ENCODE data around the gene HSPA8.
"Not testable (repeated sequence)": the region's sequence is repeated elsewhere in the genome, so short reads cannot be mapped to it uniquely, and the experiment has no call there.

The HSPA8 gene

DNA sequence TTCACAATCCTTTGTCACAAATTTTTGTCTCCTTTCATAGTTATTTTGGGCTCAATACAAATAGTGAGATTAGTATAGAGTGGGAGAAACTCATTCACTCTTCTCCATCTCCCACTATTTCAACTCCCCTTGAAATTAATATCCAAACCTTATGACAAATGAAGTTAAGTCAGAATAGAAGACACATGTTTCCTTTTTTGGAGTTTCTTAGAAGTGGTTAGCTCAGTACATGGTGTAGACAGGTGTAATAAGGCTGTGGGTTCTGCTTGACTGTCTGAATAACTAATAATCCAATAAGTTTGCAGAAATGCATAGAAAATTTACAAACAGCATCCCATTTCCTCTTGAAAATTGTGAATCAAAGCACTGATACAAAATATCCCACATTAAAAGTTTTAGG lies 10.8 kb upstream of the HSPA8 start:
- in situ Hi-C loops (cut with MboI; ENCODE audit: low sequenced_read_pairs): no loop called here

DNA sequence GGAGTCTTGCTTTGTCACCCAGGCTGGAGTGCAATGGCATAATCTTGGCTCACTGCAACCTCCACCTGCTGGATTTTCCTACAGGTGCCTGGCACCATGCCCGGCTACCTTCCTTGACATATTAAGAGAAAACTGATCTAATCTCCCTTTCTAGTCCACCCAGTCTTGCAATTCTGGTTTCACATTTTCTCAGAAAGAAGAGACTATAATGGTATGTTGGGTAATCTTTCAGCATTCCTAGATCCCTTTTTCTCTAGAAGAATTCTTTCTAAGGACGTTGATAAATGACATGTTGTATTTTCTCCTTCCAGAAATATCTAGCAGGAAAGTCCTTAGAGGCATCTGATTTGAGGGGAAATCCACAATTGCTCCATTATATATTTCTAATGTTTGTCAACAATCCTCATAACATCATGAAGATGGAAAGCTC lies 10.4 kb upstream of the HSPA8 start:
- in situ Hi-C loops (cut with MboI; ENCODE audit: low sequenced_read_pairs): no loop called here

GRCh38 chr11:123069908-123070821 lies 8.2 kb upstream of the HSPA8 start:
- in situ Hi-C loops (cut with MboI; ENCODE audit: low sequenced_read_pairs): no loop called here

DNA sequence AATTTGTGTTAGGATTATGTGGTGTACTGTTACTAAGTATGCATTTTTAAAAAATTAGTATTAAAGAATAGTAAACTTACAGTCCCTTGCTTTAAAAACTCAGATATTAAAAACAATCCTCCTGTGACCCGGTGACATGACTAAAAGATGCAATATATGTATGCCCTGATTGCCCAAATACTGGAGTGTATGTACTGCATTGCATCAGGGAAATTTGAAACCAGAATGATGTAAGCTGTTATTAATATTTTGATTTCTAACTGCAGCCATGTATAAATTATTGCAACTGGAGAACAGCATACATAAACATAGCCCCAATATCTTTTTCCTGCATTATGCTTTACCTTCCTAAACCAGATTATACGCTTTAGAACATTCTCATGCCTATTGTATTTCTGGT lies 3.7 kb upstream of the HSPA8 start:
- in situ Hi-C loops (cut with MboI; ENCODE audit: low sequenced_read_pairs): no loop called here

DNA sequence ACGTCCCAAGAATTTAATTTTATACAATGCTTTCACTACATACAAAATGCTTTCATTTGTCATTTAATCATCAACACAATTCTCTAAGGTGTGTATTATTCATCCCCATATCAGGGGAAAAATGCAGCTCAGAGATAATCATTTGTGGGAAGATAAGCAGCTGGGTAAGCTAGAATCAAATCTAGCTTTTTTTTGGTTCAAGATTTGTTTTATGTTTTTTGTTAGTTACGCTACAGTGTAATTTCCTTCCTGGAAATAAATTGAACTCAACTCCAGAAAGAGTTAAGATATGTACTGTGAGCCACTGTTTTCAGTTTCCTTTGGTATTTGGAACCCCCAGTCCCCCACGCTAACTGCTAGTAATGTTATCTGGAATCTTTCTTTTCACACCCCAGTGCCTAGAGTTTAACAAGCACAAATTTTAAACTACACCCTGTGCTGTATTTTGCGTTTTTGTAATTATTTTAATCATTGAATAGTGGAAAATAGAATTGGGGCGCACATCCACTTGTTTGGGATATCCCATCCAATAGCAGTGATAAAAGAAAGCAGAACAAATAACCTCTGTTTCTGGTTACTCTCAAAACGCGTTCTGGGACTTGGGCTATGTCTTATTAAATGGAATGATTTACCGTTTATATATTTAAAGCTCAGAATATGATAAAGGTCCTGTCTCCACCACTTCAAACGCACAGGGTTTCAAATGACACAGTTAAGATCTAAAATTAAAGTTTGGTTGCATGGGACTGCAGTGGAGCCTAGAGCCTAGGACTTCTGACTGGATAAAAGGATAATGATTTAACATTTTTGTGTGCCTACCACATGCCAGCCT lies 2.1 kb upstream of the HSPA8 start:
- in situ Hi-C loops (cut with MboI; ENCODE audit: low sequenced_read_pairs): no loop called here

GRCh38 chr11:123062892-123063825 lies 1.2 kb upstream of the HSPA8 start:
- in situ Hi-C loops (cut with MboI; ENCODE audit: low sequenced_read_pairs): no loop called here

GRCh38 chr11:123062158-123062891 lies 389 bp upstream of the HSPA8 start:
- in situ Hi-C loops (cut with MboI; ENCODE audit: low sequenced_read_pairs): no loop called here

- in situ Hi-C loops (cut with MboI; ENCODE audit: low sequenced_read_pairs): no loop called here
These were observed 1.5 kb downstream of the HSPA8 start for GRCh38 chr11:123060277-123061000.

- in situ Hi-C loops (cut with MboI; ENCODE audit: low sequenced_read_pairs): not testable (repeated sequence)
These were observed 2.7 kb downstream of the HSPA8 start for GRCh38 chr11:123059041-123059920.

- in situ Hi-C loops (cut with MboI; ENCODE audit: low sequenced_read_pairs): no loop called here
These were observed 4.2 kb downstream of the HSPA8 start for GRCh38 chr11:123057661-123058305.

- in situ Hi-C loops (cut with MboI; ENCODE audit: low sequenced_read_pairs): no loop called here
These were observed 5.0 kb downstream of the HSPA8 start for GRCh38 chr11:123056835-123057491.

GRCh38 chr11:123055191-123055901 lies 6.6 kb downstream of the HSPA8 start:
- in situ Hi-C loops (cut with MboI; ENCODE audit: low sequenced_read_pairs): no loop called here

DNA sequence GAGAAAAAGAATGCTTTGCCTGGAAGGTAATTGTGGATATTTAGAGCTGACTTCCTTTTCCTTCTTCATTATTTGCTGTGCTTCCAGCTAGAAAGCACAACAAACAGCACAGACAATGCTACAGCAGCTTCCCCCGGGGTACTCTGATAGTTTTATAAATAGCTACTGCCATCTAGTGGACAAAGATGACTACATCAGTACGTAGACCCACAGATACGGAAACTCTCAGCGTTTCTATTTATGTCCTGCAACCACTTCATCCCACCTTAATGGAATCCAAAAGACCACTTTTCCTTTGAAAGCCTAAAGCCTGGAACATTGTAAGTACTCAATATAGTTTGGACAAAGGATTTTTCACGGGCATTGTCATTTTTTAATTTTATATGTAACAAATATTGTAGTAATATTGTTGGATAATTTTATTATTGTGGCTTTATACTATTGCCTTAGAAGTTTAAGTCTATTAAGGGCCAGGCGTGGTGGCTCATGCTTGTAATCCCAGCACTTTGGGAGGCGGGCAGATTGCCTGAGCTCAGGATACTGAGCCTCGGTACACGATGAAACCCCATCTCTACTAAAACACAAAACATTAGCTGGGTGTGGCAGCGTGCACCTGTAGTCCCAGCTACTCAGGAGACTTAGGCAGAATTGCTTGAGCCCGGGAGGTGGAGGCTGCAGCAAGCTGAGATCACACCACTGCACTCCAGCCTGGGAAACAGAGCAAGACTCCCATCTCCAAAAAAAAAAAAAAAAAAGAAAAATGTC lies 7.5 kb downstream of the HSPA8 start:
- in situ Hi-C loops (cut with MboI; ENCODE audit: low sequenced_read_pairs): no loop called here

DNA sequence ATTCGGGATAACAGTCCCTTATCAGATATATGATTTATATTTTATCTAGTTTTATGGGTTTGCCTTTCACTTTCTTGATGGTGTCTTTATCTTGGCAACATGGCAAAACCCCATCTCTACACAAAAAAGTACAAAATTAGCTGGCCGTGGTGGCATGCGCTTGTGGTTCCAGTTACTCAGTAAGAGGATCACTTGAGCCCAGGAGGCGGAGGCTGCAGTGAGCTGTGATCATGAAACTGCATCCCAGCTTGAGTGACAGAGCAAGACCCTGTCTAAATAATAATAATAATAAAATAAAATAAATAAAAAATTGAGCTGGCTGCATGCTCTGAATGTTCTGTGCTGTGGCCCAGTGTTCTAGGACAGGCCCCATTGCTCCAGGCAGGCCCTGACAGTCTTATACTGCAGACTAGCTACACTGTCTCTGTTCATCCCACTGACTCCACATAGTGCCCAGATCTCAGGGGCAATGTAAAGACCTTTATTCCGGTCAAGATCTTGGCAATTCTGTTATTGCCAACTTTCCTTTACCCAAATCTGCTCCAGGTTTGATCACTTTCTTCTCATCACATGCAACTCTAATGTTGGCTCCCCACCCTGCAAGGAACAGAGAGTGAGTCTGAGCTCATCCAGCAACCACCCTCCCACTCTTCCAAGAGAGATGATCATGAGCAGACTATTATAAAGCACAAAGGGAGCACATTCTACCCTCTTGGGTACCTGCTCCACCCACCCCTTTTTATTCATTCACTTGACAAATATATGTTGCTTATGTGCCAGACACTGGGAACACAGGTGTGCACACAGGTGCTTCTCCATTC lies 8.8 kb downstream of the HSPA8 start:
- in situ Hi-C loops (cut with MboI; ENCODE audit: low sequenced_read_pairs): no loop called here

DNA sequence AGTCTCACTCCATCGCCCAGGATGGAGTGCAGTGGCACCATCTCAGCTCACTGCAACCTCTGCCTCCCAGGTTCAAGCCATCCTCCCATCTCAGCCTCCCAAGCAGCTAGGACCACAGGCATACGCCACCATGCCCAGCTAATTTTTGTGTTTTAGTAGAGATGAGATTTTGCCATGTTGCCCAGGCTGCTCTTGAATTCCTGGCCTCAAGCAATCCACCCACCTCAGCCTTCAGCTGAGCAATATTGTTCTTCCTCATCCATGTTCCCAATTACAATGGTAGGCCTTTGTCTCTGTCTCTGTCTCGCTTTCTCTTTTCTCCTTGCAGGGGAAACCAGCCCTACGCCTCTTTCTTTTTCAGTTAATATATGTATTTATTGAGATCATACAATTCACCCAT lies 10.3 kb downstream of the HSPA8 start:
- in situ Hi-C loops (cut with MboI; ENCODE audit: low sequenced_read_pairs): no loop called here

All from HL-60/S4 treated with retinoic acid at 250 ng/mL for 4 days and 3 days (cell line).